T47D (cell line): Measurements from ENCODE around the gene IFNGR1.

Source experiments
- DNase-seq, 2 experiments: peaks; one replicate each; pipeline versions ENCODE4 v3.0.0 to v3.0.0-alpha.2; 2011 to 2012; ENCODE audit warnings: low read depth in 1 of 2, low spot score in 1 of 2
- JUND ChIP-seq: IDR thresholded peaks from 2 replicates; pipeline ENCODE4 v1.6.1; 2012; ENCODE audit warnings: low read depth
- in situ Hi-C: cut with HindIII; loops from 2 replicates; pipeline ENCODE4 v1.10.0; 2016; ENCODE audit warnings: low sequenced_read_pairs, low pct_unique_long_range_greater_than_20kb

IFNGR1 gene

GRCh38 chr6:137162692-137163306, 56.4 kb downstream of the IFNGR1 start:
- no peak for DNase-seq
- in situ Hi-C loops, result no loop called here
- no peak for TF ChIP-seq JUND

GRCh38 chr6:137161949-137162348, 57.2 kb downstream of the IFNGR1 start:
- no peak for TF ChIP-seq JUND
- DNase-seq, result no peak
- in situ Hi-C loops, result no loop called here

GRCh38 chr6:137160763-137161162, 58.4 kb downstream of the IFNGR1 start:
- in situ Hi-C loops, result no loop called here
- no peak for TF ChIP-seq JUND
- peak in 1 of 2 experiments; percentile 11 for DNase-seq

GRCh38 chr6:137159912-137160311, 59.3 kb downstream of the IFNGR1 start:
- in situ Hi-C loops, result no loop called here
- no peak for DNase-seq
- no peak for TF ChIP-seq JUND

- DNase-seq, result peak; percentile 30 to 81
- no peak for TF ChIP-seq JUND
- in situ Hi-C loops, result no loop called here
These were observed 61.6 kb downstream of the IFNGR1 start for GRCh38 chr6:137157601-137158000.

- in situ Hi-C loops, result no loop called here
- TF ChIP-seq JUND, result no peak
- no peak for DNase-seq
These were observed 62.5 kb downstream of the IFNGR1 start for GRCh38 chr6:137156650-137157049.

- no peak for TF ChIP-seq JUND
- in situ Hi-C loops, result no loop called here
- DNase-seq, result no peak
These were observed 63.4 kb downstream of the IFNGR1 start for GRCh38 chr6:137155830-137156229.

- DNase-seq, result no peak
- TF ChIP-seq JUND, result no peak
- in situ Hi-C loops, result no loop called here
These were observed 69.1 kb downstream of the IFNGR1 start for GRCh38 chr6:137150072-137150471.

- DNase-seq, result no peak
- no peak for TF ChIP-seq JUND
- in situ Hi-C loops, result no loop called here
These were observed 70.2 kb downstream of the IFNGR1 start for GRCh38 chr6:137149035-137149393.

- in situ Hi-C loops, result no loop called here
- DNase-seq, result no peak
- no peak for TF ChIP-seq JUND
These were observed 70.7 kb downstream of the IFNGR1 start for GRCh38 chr6:137148306-137149034.
